ENCODE data around the gene TMEM183A.
A peak's percentile ranks its signal among the peaks of the same experiment; 100 is the strongest.

The TMEM183A gene

DNA sequence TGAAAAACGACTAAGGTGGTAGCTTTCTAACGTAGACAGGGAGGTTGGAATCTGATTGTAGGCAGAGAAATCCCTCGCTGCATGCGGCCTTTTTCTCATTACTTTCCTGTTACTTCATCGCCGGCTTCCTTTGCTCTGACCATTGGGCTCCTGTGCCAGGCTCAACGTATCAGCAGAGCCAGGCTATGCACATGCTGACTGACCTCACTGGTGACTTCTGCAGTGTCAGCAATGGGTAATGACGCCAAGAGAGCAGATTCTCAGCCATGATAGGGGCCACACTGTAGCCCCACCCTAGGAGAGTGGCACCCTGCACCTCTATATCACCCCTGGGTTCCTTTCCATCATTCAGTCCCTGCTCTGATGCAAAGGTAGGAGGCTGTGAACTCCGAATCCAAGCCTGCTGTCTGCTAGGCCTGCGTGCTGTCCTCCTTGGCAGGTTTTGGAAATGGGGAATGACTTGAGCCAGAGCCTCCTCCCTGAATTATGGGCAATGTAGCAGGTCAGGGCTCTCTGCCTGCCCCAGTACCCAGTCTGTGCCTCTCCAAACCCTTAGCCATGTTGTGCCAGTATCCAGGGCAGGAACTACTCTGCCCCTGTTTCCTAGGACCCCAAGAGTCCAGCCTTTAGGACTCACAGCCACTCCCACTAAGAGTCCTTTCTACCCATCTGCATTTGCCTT, 30.5 kb downstream of the TMEM183A start:
- H3K4me3 ChIP-seq (ENCODE audit: low read depth, low read length): no peak overlapping the region
- TF ChIP-seq, protein P1, sequence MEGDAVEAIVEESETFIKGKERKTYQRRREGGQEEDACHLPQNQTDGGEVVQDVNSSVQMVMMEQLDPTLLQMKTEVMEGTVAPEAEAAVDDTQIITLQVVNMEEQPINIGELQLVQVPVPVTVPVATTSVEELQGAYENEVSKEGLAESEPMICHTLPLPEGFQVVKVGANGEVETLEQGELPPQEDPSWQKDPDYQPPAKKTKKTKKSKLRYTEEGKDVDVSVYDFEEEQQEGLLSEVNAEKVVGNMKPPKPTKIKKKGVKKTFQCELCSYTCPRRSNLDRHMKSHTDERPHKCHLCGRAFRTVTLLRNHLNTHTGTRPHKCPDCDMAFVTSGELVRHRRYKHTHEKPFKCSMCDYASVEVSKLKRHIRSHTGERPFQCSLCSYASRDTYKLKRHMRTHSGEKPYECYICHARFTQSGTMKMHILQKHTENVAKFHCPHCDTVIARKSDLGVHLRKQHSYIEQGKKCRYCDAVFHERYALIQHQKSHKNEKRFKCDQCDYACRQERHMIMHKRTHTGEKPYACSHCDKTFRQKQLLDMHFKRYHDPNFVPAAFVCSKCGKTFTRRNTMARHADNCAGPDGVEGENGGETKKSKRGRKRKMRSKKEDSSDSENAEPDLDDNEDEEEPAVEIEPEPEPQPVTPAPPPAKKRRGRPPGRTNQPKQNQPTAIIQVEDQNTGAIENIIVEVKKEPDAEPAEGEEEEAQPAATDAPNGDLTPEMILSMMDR (IDR thresholded peaks at IDR 0.05; ENCODE audit: low read depth, low read length, missing control alignments): no peak
- no peak for DNase-seq (ENCODE audit: low read depth)

DNA sequence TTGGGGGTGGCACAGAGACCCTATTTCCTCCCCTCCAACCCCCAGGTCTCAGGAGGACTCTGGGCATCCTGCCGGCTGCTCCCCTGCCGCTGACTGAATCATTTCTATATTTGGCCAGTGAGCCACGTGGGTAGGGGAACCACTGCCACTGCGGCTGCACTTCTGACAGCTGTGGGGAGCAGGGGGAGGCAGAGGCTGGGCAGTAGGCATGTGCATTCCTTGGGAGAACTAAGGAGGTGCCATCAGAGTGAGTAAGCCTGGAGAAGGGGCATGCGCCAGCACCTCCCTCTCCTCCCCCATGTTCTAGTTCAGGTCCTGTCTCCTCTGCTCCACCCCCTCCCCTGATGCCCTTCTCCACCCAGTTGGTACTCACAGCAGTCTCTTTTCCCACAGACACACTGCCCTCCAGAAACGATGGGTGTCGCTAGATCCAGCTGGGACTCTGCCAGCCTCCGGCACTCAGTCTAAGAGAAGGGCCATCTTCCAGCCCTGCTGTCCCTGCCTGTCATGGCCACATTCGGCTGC, 31.1 kb downstream of the TMEM183A start:
- H3K4me3 ChIP-seq (ENCODE audit: low read depth, low read length): no peak overlapping the region
- no peak for DNase-seq (ENCODE audit: low read depth)
- TF ChIP-seq, protein P1 (IDR thresholded peaks at IDR 0.05; ENCODE audit: low read depth, low read length, missing control alignments): peak; percentile 8

DNA sequence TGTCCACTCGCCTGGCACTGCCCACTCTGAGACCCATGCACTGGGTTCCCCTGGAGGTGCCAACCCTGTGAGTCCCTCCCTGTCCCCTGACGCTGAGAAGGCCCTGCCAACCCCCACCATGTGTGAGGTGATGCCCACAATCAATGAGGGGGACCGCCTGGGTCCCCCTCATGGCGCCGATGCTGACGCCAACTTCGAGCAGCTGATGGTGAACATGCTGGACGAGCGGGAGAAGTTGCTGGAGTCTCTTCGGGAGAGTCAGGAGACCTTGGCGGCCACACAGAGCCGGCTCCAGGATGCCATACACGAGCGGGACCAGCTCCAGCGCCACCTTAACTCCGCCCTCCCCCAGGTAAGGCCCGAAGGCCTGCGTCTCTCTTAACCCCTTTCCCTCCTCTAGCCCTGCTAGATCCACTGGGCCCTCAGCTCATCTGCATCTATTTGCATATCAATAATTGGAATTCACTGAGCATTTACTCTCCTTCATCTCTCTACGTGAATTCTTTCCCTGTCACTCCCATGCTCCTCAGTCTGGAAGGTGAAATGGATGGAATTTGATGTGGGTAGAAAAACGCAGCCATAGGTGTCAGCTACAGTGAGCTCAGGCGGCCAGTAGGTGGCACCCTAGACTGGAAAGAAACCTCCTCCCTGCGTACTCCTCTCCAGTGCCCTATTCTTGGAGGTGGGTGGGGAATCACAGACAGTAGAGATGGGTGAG, 31.9 kb downstream of the TMEM183A start:
- H3K4me3 ChIP-seq (ENCODE audit: low read depth, low read length): no peak overlapping the region
- DNase-seq (ENCODE audit: low read depth): peak; percentile 18
- TF ChIP-seq, protein P1 (IDR thresholded peaks at IDR 0.05; ENCODE audit: low read depth, low read length, missing control alignments): peak; percentile 92

DNA sequence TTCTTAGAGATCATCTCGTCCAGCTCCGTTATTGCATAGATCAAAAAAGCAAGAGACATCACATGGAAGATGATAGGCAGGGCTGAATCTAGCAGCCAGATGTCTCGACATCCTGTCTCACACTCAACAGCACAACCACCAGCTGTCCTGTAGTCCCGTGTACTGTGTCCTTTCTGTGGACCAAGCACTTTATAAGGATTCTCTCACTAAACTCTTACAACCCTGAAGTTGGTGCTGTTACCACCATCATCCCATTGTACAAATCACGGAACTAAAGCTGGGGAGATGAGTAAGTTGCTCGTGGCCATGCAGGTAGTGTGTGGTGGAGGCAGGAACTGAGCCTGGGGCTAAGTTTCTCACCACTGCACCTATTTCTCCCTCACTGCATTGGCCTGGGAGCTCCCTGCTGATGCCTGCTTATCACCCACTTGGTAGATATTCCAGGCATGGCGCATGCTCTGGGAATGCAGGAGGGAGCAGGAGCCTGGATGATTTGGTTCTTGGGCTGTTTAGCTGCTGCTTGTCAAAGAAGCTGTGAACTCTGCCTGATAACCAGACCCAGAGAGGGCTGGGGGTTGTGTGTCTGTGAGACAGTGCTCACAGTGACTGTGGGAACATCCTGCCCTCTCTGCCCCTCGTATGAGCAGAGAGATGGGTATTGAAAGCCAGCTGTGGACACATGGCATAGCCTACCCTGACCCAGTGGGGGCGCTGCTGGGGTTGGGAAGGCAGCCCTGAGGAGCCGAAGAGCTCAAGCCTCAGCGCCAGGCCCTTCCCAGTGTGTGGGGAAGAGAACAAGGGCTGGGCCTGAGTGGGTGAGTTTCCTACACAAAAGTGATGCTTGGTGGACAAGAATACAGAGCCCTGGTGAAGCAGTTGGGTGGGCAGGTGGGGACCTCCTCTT, 32.7 kb downstream of the TMEM183A start:
- TF ChIP-seq, protein P1 (IDR thresholded peaks at IDR 0.05; ENCODE audit: low read depth, low read length, missing control alignments): no peak
- DNase-seq (ENCODE audit: low read depth): no peak
- H3K4me3 ChIP-seq (ENCODE audit: low read depth, low read length): no peak overlapping the region

DNA sequence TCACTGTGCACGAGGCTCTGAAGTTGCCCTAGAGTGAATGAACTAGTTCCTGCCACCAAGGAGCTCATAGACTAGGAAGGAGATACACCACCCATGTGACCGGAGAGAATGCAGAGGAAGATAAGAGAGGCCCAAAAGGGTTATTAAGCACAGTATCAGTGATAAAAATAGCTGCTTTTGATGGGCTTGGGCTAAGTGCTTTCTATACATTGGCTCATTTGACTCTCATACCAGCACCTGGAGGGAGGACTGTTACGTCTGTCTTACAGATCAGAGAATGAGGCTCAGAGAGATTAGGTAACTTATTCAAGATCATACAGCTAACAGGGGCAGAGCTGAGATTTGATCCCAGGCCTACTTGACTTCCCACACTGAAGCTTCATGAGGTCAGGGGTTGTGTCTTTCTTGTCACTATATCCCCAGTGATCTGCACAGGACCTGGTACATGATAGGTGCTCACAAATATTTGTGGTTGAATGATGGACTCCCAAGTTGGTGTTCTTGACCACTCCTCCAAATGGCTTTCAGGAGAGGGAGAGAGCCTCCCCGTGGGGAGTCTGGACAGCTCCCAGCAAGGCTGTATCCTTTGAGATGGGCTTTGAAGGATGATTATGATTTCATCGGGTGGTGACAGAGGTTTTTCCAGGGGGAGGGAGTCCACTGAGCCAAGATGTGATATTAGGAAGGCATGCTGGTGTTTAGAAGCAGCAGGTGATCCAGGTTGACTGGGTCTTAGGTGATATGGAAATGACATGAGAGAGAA, 33.5 kb downstream of the TMEM183A start:
- TF ChIP-seq, protein P1 (IDR thresholded peaks at IDR 0.05; ENCODE audit: low read depth, low read length, missing control alignments): no peak
- no peak for DNase-seq (ENCODE audit: low read depth)
- no peak overlapping the region for H3K4me3 ChIP-seq (ENCODE audit: low read depth, low read length)

DNA sequence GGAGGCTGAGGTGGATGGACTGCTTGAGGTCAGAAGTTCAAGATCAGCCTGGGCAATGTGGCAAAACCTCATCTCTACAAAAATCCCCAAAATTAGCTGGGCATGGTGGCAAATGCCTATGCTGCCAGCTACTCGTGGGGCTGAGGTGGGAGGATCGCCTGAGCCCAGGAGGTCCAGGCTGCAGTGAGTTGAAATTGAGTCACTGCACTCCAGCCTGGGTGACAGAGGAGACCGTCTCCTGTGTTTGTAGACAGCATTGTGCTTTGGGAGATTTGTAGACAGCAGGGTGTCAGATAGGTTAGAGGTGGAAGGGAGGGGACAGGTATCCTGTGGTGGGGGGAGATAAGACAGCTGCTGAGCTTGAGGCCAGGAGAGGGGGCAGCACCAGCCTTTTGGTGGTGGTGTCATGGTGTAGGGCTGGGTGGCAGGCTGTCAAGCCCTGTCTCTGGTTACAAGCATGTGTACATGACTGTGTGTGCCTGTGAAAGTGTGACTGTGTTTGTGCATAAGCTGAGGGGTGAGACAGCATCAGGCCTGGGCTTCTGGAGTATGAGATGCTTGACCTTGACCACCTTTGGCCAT, 34.3 kb downstream of the TMEM183A start:
- TF ChIP-seq, protein P1 (IDR thresholded peaks at IDR 0.05; ENCODE audit: low read depth, low read length, missing control alignments): no peak
- no peak overlapping the region for H3K4me3 ChIP-seq (ENCODE audit: low read depth, low read length)
- DNase-seq (ENCODE audit: low read depth): no peak
